Kidney capillary endothelial cell (primary cell): ENCODE results near the gene OR4A47.
"Not testable (repeated sequence)": the region's sequence is repeated elsewhere in the genome, so short reads cannot be mapped to it uniquely, and the experiment has no call there.

Source experiments
- DNase-seq: peaks from one replicate; pipeline ENCODE4 v3.0.0-alpha.2; 2018; ENCODE audit warnings: low spot score

Gene OR4A47

GRCh38 chr11:48488493-48488892, at the start of gene OR4A47:
Gene OR4A47, plus strand, starts transcription at chr11:48488793. Its CDS starts 0 bp downstream, at chr11:48488793.
- DNase-seq = not testable (repeated sequence)

GRCh38 chr11:48455909-48456308, 32.7 kb upstream of the OR4A47 start:
- not testable (repeated sequence) for DNase-seq

GRCh38 chr11:48473966-48474365, 14.6 kb upstream of the OR4A47 start:
- not testable (repeated sequence) for DNase-seq

GRCh38 chr11:48474703-48475102, 13.9 kb upstream of the OR4A47 start:
- not testable (repeated sequence) for DNase-seq

GRCh38 chr11:48506169-48506568, 17.6 kb downstream of the OR4A47 start:
- not testable (repeated sequence) for DNase-seq

GRCh38 chr11:48538991-48539390, 50.4 kb downstream of the OR4A47 start:
- no peak for DNase-seq
